Measurements from ENCODE around the gene NOS1AP.

- TF ChIP-seq POLR2A (IDR thresholded peaks at IDR 0.05) (no peak), EP300 (IDR thresholded peaks at IDR 0.05) (no peak)
- TF ChIP-seq, protein P1, sequence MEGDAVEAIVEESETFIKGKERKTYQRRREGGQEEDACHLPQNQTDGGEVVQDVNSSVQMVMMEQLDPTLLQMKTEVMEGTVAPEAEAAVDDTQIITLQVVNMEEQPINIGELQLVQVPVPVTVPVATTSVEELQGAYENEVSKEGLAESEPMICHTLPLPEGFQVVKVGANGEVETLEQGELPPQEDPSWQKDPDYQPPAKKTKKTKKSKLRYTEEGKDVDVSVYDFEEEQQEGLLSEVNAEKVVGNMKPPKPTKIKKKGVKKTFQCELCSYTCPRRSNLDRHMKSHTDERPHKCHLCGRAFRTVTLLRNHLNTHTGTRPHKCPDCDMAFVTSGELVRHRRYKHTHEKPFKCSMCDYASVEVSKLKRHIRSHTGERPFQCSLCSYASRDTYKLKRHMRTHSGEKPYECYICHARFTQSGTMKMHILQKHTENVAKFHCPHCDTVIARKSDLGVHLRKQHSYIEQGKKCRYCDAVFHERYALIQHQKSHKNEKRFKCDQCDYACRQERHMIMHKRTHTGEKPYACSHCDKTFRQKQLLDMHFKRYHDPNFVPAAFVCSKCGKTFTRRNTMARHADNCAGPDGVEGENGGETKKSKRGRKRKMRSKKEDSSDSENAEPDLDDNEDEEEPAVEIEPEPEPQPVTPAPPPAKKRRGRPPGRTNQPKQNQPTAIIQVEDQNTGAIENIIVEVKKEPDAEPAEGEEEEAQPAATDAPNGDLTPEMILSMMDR (IDR thresholded peaks at IDR 0.05), result no peak
Measured at GRCh38 chr1:162087111-162087510, 17.6 kb downstream of the NOS1AP start.

Measured in ovary (tissue), 3 donors.